GM19452 (cell line): ENCODE data around the gene CASP9.

Source experiments
- ATAC-seq: cut with Tn5 transposase; IDR thresholded peaks from one replicate; pipeline ENCODE4 v1.9.1; 2021; ENCODE audit not compliant: unreplicated experiment

The CASP9 gene

GRCh38 chr1:15524021-15524282 is at the start of gene CASP9:
Gene CASP9, minus strand, starts transcription at chr1:15524215. Its CDS starts 15 bp downstream, at chr1:15524200.
- no peak for ATAC-seq

GRCh38 chr1:15573477-15573876 is 49.5 kb upstream of the CASP9 start:
- ATAC-seq = no peak

- ATAC-seq = no peak
These were observed 47.3 kb upstream of the CASP9 start for GRCh38 chr1:15571266-15571665.

- no peak for ATAC-seq
These were observed 46.8 kb upstream of the CASP9 start for GRCh38 chr1:15570861-15571260.

GRCh38 chr1:15568387-15569073 is 44.5 kb upstream of the CASP9 start:
- no peak for ATAC-seq

- ATAC-seq = no peak
These were observed 35.3 kb upstream of the CASP9 start for GRCh38 chr1:15559189-15559810.

GRCh38 chr1:15558516-15558915 is 34.5 kb upstream of the CASP9 start:
- no peak for ATAC-seq

GRCh38 chr1:15557594-15557993 is 33.6 kb upstream of the CASP9 start:
- no peak for ATAC-seq

- no peak for ATAC-seq
These were observed 33.0 kb upstream of the CASP9 start for GRCh38 chr1:15557008-15557407.

- ATAC-seq = no peak
These were observed 26.6 kb upstream of the CASP9 start for GRCh38 chr1:15550573-15550972.

- no peak for ATAC-seq
These were observed 22.6 kb upstream of the CASP9 start for GRCh38 chr1:15546641-15547040.

- ATAC-seq = no peak
These were observed 19.9 kb upstream of the CASP9 start for GRCh38 chr1:15543589-15544568.

- ATAC-seq = no peak
These were observed 19.2 kb upstream of the CASP9 start for GRCh38 chr1:15543251-15543588.

GRCh38 chr1:15542388-15543250 is 18.6 kb upstream of the CASP9 start:
- no peak for ATAC-seq

GRCh38 chr1:15541231-15541792 is 17.3 kb upstream of the CASP9 start:
- ATAC-seq = no peak

- ATAC-seq = no peak
These were observed 16.2 kb upstream of the CASP9 start for GRCh38 chr1:15540186-15540585.

GRCh38 chr1:15538771-15539170 is 14.8 kb upstream of the CASP9 start:
- ATAC-seq = no peak

- ATAC-seq = no peak
These were observed 7.7 kb upstream of the CASP9 start for GRCh38 chr1:15531682-15532081.

GRCh38 chr1:15531003-15531402 is 7.0 kb upstream of the CASP9 start:
- ATAC-seq = no peak

- ATAC-seq = peak; percentile 61
These were observed 2.7 kb upstream of the CASP9 start, which contains the start of gene DNAJC16 for GRCh38 chr1:15526490-15527339. Gene DNAJC16, plus strand, starts transcription at chr1:15526848. Its CDS starts 2,258 bp downstream, at chr1:15529106.
